Measurements from ENCODE around the gene INTS7. TPM values are rescaled to one million over a fixed set of nuclear protein-coding genes. Genes with fewer than 3 reads are reported as not detected.

Gene INTS7
- total RNA-seq, 2 donors from 2014 or later, result 27.6 to 32.8 TPM

DNA sequence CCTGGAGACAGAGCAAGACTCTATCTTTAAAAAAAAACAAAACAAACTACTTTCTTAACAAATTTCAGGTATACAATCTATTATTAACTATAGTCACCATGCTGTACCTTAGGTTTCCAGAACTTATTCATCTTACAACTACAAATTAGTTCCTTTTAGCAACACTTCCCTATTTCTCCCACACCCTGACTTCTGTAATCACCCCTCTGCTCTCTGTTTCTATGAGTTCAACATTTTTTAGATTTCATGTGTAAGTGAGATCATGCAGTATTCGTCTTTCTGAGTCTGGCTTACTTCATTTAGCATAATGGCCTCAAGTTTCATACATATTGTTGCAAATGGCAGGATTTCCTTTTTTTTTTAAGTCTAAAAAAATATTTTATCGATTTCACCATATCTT lies 126.9 kb downstream of the INTS7 start:
- Histone ChIP-seq H3K4me1 (ENCODE audit: control insufficient read depth, insufficient read depth, low read length) (no peaks in the 10 kb centered on the region), H3K27me3 (ENCODE audit: control insufficient read depth, insufficient read depth, low read length, poor library complexity, severe bottlenecking) (no peaks in the 10 kb centered on the region), H3K36me3 (ENCODE audit: control insufficient read depth, insufficient read depth, low read length) (no peaks in the 10 kb centered on the region), H3K4me3 (ENCODE audit: low read length) (no peak overlapping the region), H3K27ac (ENCODE audit: low read depth, low read length) (no peak overlapping the region), H3K9me3 (ENCODE audit: control insufficient read depth, low read length) (peaks cover 8% of the 10 kb centered on the region), H3K9ac (ENCODE audit: extremely low read depth, low read length, poor library complexity, severe bottlenecking) (no peak overlapping the region)
- H3K4me1 Mint-ChIP-seq, result no peaks in the 10 kb centered on the region
- TF ChIP-seq, protein P1, sequence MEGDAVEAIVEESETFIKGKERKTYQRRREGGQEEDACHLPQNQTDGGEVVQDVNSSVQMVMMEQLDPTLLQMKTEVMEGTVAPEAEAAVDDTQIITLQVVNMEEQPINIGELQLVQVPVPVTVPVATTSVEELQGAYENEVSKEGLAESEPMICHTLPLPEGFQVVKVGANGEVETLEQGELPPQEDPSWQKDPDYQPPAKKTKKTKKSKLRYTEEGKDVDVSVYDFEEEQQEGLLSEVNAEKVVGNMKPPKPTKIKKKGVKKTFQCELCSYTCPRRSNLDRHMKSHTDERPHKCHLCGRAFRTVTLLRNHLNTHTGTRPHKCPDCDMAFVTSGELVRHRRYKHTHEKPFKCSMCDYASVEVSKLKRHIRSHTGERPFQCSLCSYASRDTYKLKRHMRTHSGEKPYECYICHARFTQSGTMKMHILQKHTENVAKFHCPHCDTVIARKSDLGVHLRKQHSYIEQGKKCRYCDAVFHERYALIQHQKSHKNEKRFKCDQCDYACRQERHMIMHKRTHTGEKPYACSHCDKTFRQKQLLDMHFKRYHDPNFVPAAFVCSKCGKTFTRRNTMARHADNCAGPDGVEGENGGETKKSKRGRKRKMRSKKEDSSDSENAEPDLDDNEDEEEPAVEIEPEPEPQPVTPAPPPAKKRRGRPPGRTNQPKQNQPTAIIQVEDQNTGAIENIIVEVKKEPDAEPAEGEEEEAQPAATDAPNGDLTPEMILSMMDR (conservative IDR thresholded peaks at IDR 0.05), result no peak
- peaks cover 29% of the 10 kb centered on the region for H3K27me3 Mint-ChIP-seq (ENCODE audit: insufficient read depth)
- 100% methylated on average over 1 of the region's 2 CpGs for WGBS, 2 experiments (ENCODE audit: insufficient coverage in 1 of 2, insufficient read length in 1 of 2)
- H3K27ac Mint-ChIP-seq, result no peak overlapping the region
- DNase-seq, result no peak
- H3K36me3 Mint-ChIP-seq (ENCODE audit: low read depth), result no peaks in the 10 kb centered on the region
- H3K4me3 Mint-ChIP-seq, result no peak overlapping the region
- H3K9me3 Mint-ChIP-seq, result peaks cover 12% of the 10 kb centered on the region

- Mint-ChIP-seq H3K4me3 (no peak overlapping the region), H3K36me3 (ENCODE audit: low read depth) (peaks cover 2% of the 10 kb centered on the region), H3K9me3 (peaks cover 26% of the 10 kb centered on the region), H3K27ac (no peak overlapping the region), H3K27me3 (ENCODE audit: insufficient read depth) (peaks cover 4% of the 10 kb centered on the region), H3K4me1 (no peaks in the 10 kb centered on the region)
- Histone ChIP-seq H3K4me1 (ENCODE audit: control insufficient read depth, insufficient read depth, low read length) (no peaks in the 10 kb centered on the region), H3K36me3 (ENCODE audit: control insufficient read depth, insufficient read depth, low read length) (no peaks in the 10 kb centered on the region), H3K9me3 (ENCODE audit: control insufficient read depth, low read length) (peaks cover 10% of the 10 kb centered on the region), H3K9ac (ENCODE audit: extremely low read depth, low read length, poor library complexity, severe bottlenecking) (no peak overlapping the region), H3K27ac (ENCODE audit: low read depth, low read length) (no peak overlapping the region), H3K4me3 (ENCODE audit: low read length) (no peak overlapping the region), H3K27me3 (ENCODE audit: control insufficient read depth, insufficient read depth, low read length, poor library complexity, severe bottlenecking) (no peaks in the 10 kb centered on the region)
- no peak for DNase-seq
- TF ChIP-seq, protein P1 (conservative IDR thresholded peaks at IDR 0.05), result no peak
- WGBS, 2 experiments (ENCODE audit: insufficient coverage in 1 of 2, insufficient read length in 1 of 2), result 84 to 95% methylated on average over 2 of the region's 2 CpGs
These were observed 131.7 kb downstream of the INTS7 start for GRCh38 chr1:211903490-211904245.

GRCh38 chr1:211902624-211903291 lies 132.6 kb downstream of the INTS7 start:
- no peaks in the 10 kb centered on the region for H3K4me1 Mint-ChIP-seq
- no peak overlapping the region for H3K27ac Mint-ChIP-seq
- DNase-seq, result no peak
- Histone ChIP-seq H3K27ac (ENCODE audit: low read depth, low read length) (no peak overlapping the region), H3K27me3 (ENCODE audit: control insufficient read depth, insufficient read depth, low read length, poor library complexity, severe bottlenecking) (no peaks in the 10 kb centered on the region), H3K4me1 (ENCODE audit: control insufficient read depth, insufficient read depth, low read length) (no peaks in the 10 kb centered on the region), H3K9ac (ENCODE audit: extremely low read depth, low read length, poor library complexity, severe bottlenecking) (no peak overlapping the region), H3K36me3 (ENCODE audit: control insufficient read depth, insufficient read depth, low read length) (no peaks in the 10 kb centered on the region), H3K9me3 (ENCODE audit: control insufficient read depth, low read length) (peaks cover 10% of the 10 kb centered on the region), H3K4me3 (ENCODE audit: low read length) (no peak overlapping the region)
- peaks cover 26% of the 10 kb centered on the region for H3K9me3 Mint-ChIP-seq
- H3K27me3 Mint-ChIP-seq (ENCODE audit: insufficient read depth), result peaks cover 4% of the 10 kb centered on the region
- TF ChIP-seq, protein P1 (conservative IDR thresholded peaks at IDR 0.05), result no peak
- H3K4me3 Mint-ChIP-seq, result no peak overlapping the region
- WGBS, 2 experiments (ENCODE audit: insufficient coverage in 1 of 2, insufficient read length in 1 of 2), result 86 to 94% methylated on average over 1 to 4 of the region's 4 CpGs
- peaks cover 2% of the 10 kb centered on the region for H3K36me3 Mint-ChIP-seq (ENCODE audit: low read depth)

Measured in endodermal cell (in vitro differentiated cells).